Erythroblast (primary cell): ENCODE measurements around the gene MPRIP.

Experiments used
- GATA1 ChIP-seq: IDR thresholded peaks from 2 replicates; pipeline ENCODE4 v1.6.1; 2011; ENCODE audit warnings: low read depth, mild to moderate bottlenecking, control low read depth, low read length, moderate library complexity
- POLR2A ChIP-seq: IDR thresholded peaks from 2 replicates; pipeline ENCODE4 v1.6.1; 2011; ENCODE audit warnings: mild to moderate bottlenecking, low read length

DNA sequence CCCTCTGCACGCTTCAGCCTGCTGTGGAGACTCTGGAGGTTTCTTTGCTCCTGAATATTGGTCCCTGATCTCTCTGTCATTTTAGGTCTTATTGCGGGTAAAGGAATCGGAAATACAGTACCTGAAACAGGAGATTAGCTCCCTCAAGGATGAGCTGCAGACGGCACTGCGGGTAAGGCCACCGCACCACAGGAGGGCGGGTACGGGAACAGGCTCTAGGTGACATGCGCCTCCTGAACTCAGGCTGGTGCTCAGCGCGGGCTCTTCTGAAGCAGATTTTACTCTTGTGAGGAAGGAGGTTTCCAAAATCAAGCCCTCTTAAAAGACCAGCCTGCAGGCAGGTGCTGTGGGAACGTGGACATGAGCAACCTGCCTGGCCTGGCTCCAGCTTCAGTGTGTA is 134.1 kb downstream of the MPRIP start:
- TF ChIP-seq POLR2A, result no peak
- TF ChIP-seq GATA1, result no peak
